ENCODE measurements around the gene TBL3. TPM values are rescaled to one million over a fixed set of nuclear protein-coding genes. Genes with fewer than 3 reads are reported as not detected.
"Not testable (repeated sequence)": the region's sequence is repeated elsewhere in the genome, so short reads cannot be mapped to it uniquely, and the experiment has no call there.

TBL3 gene
- polyA plus RNA-seq, 1 donor from 2014 or later, result 21.4 TPM

DNA sequence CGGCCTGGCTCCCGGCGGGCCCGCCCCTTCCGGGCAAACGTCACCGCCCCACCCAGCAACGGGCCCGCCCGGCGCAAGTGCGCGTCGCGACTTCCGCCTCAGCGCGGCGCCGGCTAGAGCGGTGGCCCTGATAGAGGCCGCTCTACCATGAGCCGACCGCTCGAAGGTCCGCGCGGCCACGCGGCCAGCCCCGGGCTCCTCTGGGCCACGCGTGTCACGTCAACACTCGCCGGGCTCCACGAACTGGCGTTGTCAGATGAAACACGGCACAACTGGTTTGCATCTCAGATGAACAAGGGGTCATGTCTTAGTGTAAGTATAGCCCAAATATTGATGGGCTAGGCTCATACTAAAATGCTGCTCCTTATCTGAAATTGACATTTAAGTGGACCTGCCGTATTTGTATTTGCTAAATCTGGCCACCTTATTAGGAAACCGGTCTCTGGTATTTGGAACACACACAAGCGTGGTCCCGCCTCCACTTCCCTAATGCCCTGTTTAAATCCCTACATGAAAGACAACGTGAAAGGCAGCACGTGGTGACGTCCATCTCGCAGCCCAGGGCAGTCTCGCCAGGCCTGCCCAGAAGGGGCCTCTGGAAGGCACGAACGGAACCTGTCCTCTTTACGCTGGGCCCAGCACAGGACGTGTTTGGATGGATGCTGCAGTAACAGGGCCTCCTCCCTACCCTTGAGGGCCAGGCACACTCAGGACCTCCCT, 38.1 kb downstream of the TBL3 start, which contains the start of gene ZNF598:
TSS of gene ZNF598 (minus strand) at position 31 of the 720 bp plus-strand sequence.
- Histone ChIP-seq H2AFZ (ENCODE audit: low read depth, low read length) (peak within 1 kb of the TSS; percentile 81), H3K4me3 (ENCODE audit: low read length) (peak within 1 kb of the TSS; percentile 87), H3K36me3 (ENCODE audit: insufficient read depth, low read length) (no peaks in the 10 kb centered on the region), H3K9me3 (ENCODE audit: low read length) (no peaks in the 10 kb centered on the region), H3K27me3 (ENCODE audit: insufficient read depth, low read depth, low read length) (no peaks in the 10 kb centered on the region), H3K79me2 (replicated peaks; ENCODE audit: insufficient read depth, low read length) (peaks cover 46% of the 10 kb centered on the region), H3F3A (ENCODE audit: insufficient read depth, low read length, poor library complexity, severe bottlenecking) (no peaks in the 10 kb centered on the region), H4K20me1 (ENCODE audit: insufficient read depth) (peaks cover 5% of the 10 kb centered on the region), H3K9me2 (ENCODE audit: insufficient read depth, low read length) (no peaks in the 10 kb centered on the region), H3K27ac (ENCODE audit: low read length) (peak within 1 kb of the TSS; percentile 87), H3K4me2 (ENCODE audit: low read length) (peak within 1 kb of the TSS; percentile 100), H3K9ac (ENCODE audit: low read length) (peak within 1 kb of the TSS; percentile 89)
- TF ChIP-seq, protein P1, sequence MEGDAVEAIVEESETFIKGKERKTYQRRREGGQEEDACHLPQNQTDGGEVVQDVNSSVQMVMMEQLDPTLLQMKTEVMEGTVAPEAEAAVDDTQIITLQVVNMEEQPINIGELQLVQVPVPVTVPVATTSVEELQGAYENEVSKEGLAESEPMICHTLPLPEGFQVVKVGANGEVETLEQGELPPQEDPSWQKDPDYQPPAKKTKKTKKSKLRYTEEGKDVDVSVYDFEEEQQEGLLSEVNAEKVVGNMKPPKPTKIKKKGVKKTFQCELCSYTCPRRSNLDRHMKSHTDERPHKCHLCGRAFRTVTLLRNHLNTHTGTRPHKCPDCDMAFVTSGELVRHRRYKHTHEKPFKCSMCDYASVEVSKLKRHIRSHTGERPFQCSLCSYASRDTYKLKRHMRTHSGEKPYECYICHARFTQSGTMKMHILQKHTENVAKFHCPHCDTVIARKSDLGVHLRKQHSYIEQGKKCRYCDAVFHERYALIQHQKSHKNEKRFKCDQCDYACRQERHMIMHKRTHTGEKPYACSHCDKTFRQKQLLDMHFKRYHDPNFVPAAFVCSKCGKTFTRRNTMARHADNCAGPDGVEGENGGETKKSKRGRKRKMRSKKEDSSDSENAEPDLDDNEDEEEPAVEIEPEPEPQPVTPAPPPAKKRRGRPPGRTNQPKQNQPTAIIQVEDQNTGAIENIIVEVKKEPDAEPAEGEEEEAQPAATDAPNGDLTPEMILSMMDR (IDR thresholded peaks at IDR 0.05; ENCODE audit: poor library complexity, severe bottlenecking), result peak; percentile 34
- TF ChIP-seq EZH2 (IDR thresholded peaks at IDR 0.05; ENCODE audit: borderline replicate concordance, insufficient read depth, low read length, poor library complexity, severe bottlenecking) (no peak), TAF1 (IDR thresholded peaks at IDR 0.05; ENCODE audit: low read depth) (peak; percentile 2), SMC3 (conservative IDR thresholded peaks at IDR 0.05; ENCODE audit: poor library complexity) (peak; percentile 20), MXI1 (conservative IDR thresholded peaks at IDR 0.05; ENCODE audit: poor library complexity, severe bottlenecking) (peak; percentile 94), RAD21 (conservative IDR thresholded peaks at IDR 0.05) (no peak), POLR2AphosphoS5 (IDR thresholded peaks at IDR 0.05) (peak; percentile 85), EP300 (conservative IDR thresholded peaks at IDR 0.05; ENCODE audit: poor library complexity, severe bottlenecking) (peak; percentile 49)
- TF ChIP-seq, protein P2, sequence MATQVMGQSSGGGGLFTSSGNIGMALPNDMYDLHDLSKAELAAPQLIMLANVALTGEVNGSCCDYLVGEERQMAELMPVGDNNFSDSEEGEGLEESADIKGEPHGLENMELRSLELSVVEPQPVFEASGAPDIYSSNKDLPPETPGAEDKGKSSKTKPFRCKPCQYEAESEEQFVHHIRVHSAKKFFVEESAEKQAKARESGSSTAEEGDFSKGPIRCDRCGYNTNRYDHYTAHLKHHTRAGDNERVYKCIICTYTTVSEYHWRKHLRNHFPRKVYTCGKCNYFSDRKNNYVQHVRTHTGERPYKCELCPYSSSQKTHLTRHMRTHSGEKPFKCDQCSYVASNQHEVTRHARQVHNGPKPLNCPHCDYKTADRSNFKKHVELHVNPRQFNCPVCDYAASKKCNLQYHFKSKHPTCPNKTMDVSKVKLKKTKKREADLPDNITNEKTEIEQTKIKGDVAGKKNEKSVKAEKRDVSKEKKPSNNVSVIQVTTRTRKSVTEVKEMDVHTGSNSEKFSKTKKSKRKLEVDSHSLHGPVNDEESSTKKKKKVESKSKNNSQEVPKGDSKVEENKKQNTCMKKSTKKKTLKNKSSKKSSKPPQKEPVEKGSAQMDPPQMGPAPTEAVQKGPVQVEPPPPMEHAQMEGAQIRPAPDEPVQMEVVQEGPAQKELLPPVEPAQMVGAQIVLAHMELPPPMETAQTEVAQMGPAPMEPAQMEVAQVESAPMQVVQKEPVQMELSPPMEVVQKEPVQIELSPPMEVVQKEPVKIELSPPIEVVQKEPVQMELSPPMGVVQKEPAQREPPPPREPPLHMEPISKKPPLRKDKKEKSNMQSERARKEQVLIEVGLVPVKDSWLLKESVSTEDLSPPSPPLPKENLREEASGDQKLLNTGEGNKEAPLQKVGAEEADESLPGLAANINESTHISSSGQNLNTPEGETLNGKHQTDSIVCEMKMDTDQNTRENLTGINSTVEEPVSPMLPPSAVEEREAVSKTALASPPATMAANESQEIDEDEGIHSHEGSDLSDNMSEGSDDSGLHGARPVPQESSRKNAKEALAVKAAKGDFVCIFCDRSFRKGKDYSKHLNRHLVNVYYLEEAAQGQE (IDR thresholded peaks at IDR 0.05; ENCODE audit: borderline replicate concordance), result peak; percentile 33

DNA sequence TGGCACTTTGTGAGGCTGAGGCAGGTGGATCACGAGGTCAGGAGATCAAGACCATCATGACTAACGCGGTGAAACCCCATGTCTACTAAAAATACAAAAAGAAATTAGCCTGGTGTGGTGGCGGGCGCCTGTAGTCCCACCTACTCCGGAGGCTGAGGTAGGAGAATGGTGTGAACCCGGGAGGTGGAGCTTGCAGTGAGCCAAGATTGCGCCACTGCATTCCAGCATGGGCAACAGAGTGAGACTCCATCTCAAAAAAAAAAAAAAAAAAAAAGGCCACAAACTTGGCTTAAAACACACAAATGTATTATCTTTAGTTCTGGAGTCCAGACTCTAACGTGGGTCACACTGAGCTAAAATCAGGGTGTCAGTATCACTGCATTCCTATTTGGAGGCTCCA, 39.9 kb downstream of the TBL3 start:
- H3K36me3 ChIP-seq (ENCODE audit: insufficient read depth, low read length); H3K27me3 ChIP-seq (ENCODE audit: insufficient read depth, low read depth, low read length); H3K4me3 ChIP-seq (ENCODE audit: low read length); H3K27ac ChIP-seq (ENCODE audit: low read length); H3K4me2 ChIP-seq (ENCODE audit: low read length); H3K9me2 ChIP-seq (ENCODE audit: insufficient read depth, low read length); H3K9me3 ChIP-seq (ENCODE audit: low read length); H3K9ac ChIP-seq (ENCODE audit: low read length); H3F3A ChIP-seq (ENCODE audit: insufficient read depth, low read length, poor library complexity, severe bottlenecking); H4K20me1 ChIP-seq (ENCODE audit: insufficient read depth); H2AFZ ChIP-seq (ENCODE audit: low read depth, low read length): not testable (repeated sequence)
- peaks cover 32% of the 10 kb centered on the region for H3K79me2 ChIP-seq (replicated peaks; ENCODE audit: insufficient read depth, low read length)

Data from neural cell (in vitro differentiated cells).